ENCODE measurements around the gene APOL2. TPM values are rescaled to one million over a fixed set of nuclear protein-coding genes. Genes with fewer than 3 reads are reported as not detected.

The APOL2 gene
- total RNA-seq, 1 donor from 2014 or later, result 52.7 TPM

Other genes starting within 250 kb of the APOL2 start
- gene RBFOX2, start 210.7 kb downstream of the APOL2 start, total RNA-seq, result 115 TPM
- 47.4 TPM for gene APOL3, start 78.8 kb downstream of the APOL2 start, total RNA-seq
- gene APOL4, start 37.7 kb downstream of the APOL2 start, total RNA-seq, result 34.4 TPM
- gene APOL1, start 13.6 kb upstream of the APOL2 start, total RNA-seq, result 115 TPM
- gene MYH9, start 148.4 kb upstream of the APOL2 start, total RNA-seq, result 810 TPM
- 88.2 TPM for gene TXN2, start 242.1 kb upstream of the APOL2 start, total RNA-seq